ENCODE measurements around the gene USE1.
A peak's percentile ranks its signal among the peaks of the same experiment; 100 is the strongest.

USE1 gene

GRCh38 chr19:17206736-17207581, 8.2 kb upstream of the USE1 start:
- DNase-seq = no peak

GRCh38 chr19:17209126-17210036, 5.8 kb upstream of the USE1 start:
- peak; percentile 6 to 81 for DNase-seq

- DNase-seq = no peak
Observed at GRCh38 chr19:17210296-17210695, 4.9 kb upstream of the USE1 start.

GRCh38 chr19:17211547-17212446, 3.4 kb upstream of the USE1 start:
- no peak for DNase-seq

GRCh38 chr19:17213334-17213733, 1.8 kb upstream of the USE1 start:
- DNase-seq = no peak

GRCh38 chr19:17214508-17215126, 540 bp upstream of the USE1 start:
- DNase-seq = no peak

GRCh38 chr19:17216058-17216670, 1.0 kb downstream of the USE1 start:
- no peak for DNase-seq

- DNase-seq = no peak
Observed at GRCh38 chr19:17219286-17219685, 4.1 kb downstream of the USE1 start.

GRCh38 chr19:17220207-17220758, 5.1 kb downstream of the USE1 start:
- no peak for DNase-seq

GRCh38 chr19:17225053-17225452, 9.9 kb downstream of the USE1 start:
- no peak for DNase-seq

- DNase-seq = peak; percentile 92 to 97
Observed at GRCh38 chr19:17226002-17226933, 11.1 kb downstream of the USE1 start, which contains the start of gene OCEL1. OCEL1 (plus strand) TSS chr19:17226226; CDS start chr19:17226248, 22 bp downstream.

- DNase-seq = no peak
Observed at GRCh38 chr19:17227798-17228367, 12.7 kb downstream of the USE1 start.

- no peak for DNase-seq
Observed at GRCh38 chr19:17229890-17230289, 14.7 kb downstream of the USE1 start.

GRCh38 chr19:17232258-17232657, 17.1 kb downstream of the USE1 start:
- DNase-seq = no peak

GRCh38 chr19:17234911-17235299, 19.7 kb downstream of the USE1 start:
- DNase-seq = peak in 1 of 2 experiments; percentile 60

GRCh38 chr19:17235300-17235970, 20.3 kb downstream of the USE1 start:
- DNase-seq = peak in 1 of 2 experiments; percentile 63

GRCh38 chr19:17235971-17236777, 21.0 kb downstream of the USE1 start:
- peak in 1 of 2 experiments; percentile 60 for DNase-seq
